ENCODE data around the gene C1QTNF9B. TPM values are rescaled to one million over a fixed set of nuclear protein-coding genes. Genes with fewer than 3 reads are reported as not detected.
"Not testable (repeated sequence)": the region's sequence is repeated elsewhere in the genome, so short reads cannot be mapped to it uniquely, and the experiment has no call there.

The C1QTNF9B gene
- total RNA-seq, 2 donors from 2014 or later: not detected

DNA sequence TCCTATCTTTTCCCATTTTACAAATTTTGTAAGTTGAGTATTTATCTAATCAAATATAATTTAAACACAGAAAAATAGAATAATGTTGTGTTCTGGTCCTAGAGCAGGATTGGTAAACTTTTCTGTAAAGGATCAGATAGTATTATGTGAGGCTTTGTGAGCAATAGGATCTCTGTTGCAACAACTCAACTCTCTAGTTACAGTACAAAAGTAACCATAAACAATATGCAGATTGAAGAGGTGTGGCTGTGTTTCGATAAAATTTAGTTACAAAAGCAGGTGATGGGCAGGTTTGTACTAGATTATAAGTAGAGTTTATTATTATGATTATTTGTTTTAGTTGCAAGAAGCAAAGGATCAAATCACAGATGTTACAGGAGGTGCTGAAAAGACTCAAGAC, 15.2 kb upstream of the C1QTNF9B start:
- ATAC-seq (no peak), DNase-seq (ENCODE audit: low spot score) (no peak)
- no peaks in the 10 kb centered on the region for H3K9me3 Mint-ChIP-seq
- no peaks in the 10 kb centered on the region for H3K4me1 Mint-ChIP-seq (ENCODE audit: low read depth in 2 of 2)
- no peaks in the 10 kb centered on the region for H3K36me3 Mint-ChIP-seq
- H3K27me3 Mint-ChIP-seq: peaks cover 20 to 33% of the 10 kb centered on the region in 2 donors
- no peak overlapping the region for H3K4me3 Mint-ChIP-seq
- H3K27ac Mint-ChIP-seq: no peak overlapping the region

DNA sequence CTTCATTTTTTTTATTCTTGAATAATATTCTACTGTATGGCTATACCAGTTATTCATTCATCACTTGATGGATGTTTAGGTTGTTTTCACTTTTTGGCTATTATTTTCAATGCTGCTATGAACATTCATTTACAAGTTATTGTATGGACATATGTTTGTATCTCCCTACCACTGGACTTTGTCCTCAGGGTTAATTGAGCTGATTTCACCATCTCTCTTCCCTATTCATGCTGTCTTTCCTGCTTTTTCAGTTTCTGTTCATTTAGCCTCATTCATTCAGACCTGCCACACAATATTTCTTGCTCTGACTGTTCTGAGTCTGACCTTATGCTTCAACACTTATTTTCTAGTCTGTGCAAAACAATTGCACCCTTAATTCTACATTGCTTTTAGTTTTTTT, 12.3 kb upstream of the C1QTNF9B start:
- H3K9me3 Mint-ChIP-seq: no peaks in the 10 kb centered on the region
- DNase-seq (ENCODE audit: low spot score) (no peak), ATAC-seq (no peak)
- peaks cover 0 to under 1% of the 10 kb centered on the region in 2 donors for H3K4me1 Mint-ChIP-seq (ENCODE audit: low read depth in 2 of 2)
- H3K4me3 Mint-ChIP-seq: no peak overlapping the region
- peaks cover 20 to 30% of the 10 kb centered on the region in 2 donors for H3K27me3 Mint-ChIP-seq
- no peak overlapping the region for H3K27ac Mint-ChIP-seq
- no peaks in the 10 kb centered on the region for H3K36me3 Mint-ChIP-seq

DNA sequence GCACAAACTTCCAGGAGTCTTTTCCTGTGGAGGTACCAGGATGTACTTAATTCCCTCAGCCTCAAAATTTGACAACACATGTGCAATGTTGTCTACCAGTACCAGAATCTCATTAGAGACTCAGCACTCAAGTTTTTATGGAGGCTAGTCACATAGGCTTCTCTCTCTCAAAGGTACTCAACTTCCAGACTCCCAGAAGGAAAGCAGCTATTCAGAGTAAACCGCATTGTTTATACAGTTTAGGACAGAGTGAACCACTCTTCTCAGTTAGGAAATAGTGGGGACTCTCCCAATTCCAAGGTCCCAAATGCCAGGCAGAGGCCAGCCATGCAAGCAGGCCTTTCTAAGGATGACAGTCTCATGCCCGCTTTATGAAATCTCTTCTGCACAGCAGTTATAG, 8.5 kb upstream of the C1QTNF9B start:
- H3K4me3 Mint-ChIP-seq: no peak overlapping the region
- ATAC-seq (no peak), DNase-seq (ENCODE audit: low spot score) (no peak)
- H3K27me3 Mint-ChIP-seq: peaks cover 24 to 29% of the 10 kb centered on the region in 2 donors
- peaks cover 0 to 3% of the 10 kb centered on the region in 2 donors for H3K4me1 Mint-ChIP-seq (ENCODE audit: low read depth in 2 of 2)
- no peaks in the 10 kb centered on the region for H3K9me3 Mint-ChIP-seq
- no peaks in the 10 kb centered on the region for H3K36me3 Mint-ChIP-seq
- H3K27ac Mint-ChIP-seq: no peak overlapping the region

DNA sequence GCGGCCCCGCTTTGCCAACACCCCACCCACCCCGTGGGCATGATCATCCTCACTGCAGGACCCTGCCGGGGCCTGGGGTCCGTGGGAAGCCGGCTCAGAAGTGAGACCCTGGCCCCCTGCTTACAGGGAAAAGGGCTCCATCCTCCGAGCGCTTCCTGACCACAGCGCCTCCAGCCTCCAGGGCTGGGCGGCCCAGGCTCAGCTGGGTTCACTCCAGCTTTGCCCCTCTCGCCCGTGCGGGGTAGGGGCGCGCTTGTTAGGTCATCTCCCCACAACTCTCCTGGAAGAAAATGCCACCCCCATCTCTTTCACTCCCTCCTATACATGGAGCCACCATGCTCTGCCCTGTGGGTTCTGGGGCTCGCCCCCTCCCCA, 6.6 kb upstream of the C1QTNF9B start:
- no peak overlapping the region for H3K27ac Mint-ChIP-seq
- DNase-seq (ENCODE audit: low spot score): no peak
- H3K27me3 Mint-ChIP-seq: peaks cover 27 to 29% of the 10 kb centered on the region in 2 donors
- no peaks in the 10 kb centered on the region for H3K9me3 Mint-ChIP-seq
- H3K4me3 Mint-ChIP-seq: no peak overlapping the region
- H3K36me3 Mint-ChIP-seq: no peaks in the 10 kb centered on the region
- no peak for ATAC-seq
- H3K4me1 Mint-ChIP-seq (ENCODE audit: low read depth in 2 of 2): peaks cover 0 to 3% of the 10 kb centered on the region in 2 donors

DNA sequence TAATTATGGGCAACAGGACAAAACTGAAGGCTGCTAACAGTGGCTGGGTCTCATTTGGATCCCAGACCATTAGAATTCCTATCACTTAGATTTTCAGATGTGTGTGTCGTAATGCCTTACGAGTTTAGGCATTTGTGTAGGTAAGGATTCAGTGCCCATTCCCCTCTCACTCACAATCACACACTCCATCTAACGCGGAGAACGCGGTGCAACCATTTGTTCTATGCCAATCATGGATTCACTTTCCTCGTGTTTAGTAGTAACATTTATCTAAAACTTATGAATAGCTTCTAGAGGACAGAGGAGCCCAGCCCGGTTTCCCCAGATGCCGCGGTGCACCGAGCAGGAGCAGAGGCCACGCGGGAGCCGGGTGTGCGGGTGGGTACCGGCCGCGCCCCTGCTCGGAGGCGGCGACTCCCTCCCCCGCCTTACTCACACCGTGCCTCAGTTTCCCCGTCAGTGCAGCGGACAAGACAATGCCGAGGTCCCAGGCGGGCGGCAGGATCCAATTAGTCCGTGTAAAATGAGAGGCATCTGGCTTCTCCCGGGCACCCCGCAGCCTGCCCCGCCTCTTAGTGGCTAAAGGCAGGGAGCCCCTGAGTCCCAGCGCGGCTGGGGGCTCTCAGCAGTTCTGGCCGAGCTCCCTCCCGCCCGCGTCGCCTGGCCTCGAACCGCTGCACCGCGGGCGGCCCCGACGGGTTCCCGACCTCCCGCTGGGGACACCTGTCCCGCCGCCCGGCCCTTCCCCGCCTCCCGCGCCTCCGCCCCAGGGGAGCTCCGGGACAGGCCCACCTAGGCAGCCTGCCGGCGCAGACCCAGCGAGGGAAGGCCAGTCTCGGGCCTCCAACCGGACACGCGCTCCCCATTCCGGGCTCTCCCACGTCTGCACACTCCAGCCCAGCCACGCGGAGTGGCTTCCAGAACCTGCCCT, 5.9 kb upstream of the C1QTNF9B start:
- ATAC-seq: peak in 1 of 2 donors; percentile 65
- Mint-ChIP-seq H3K27ac (no peak overlapping the region), H3K4me1 (ENCODE audit: low read depth in 2 of 2) (peaks cover 0 to 3% of the 10 kb centered on the region in 2 donors), H3K27me3 (peaks cover 27 to 29% of the 10 kb centered on the region in 2 donors), H3K4me3 (no peak overlapping the region), H3K36me3 (no peaks in the 10 kb centered on the region), H3K9me3 (no peaks in the 10 kb centered on the region)
- no peak for DNase-seq (ENCODE audit: low spot score)

DNA sequence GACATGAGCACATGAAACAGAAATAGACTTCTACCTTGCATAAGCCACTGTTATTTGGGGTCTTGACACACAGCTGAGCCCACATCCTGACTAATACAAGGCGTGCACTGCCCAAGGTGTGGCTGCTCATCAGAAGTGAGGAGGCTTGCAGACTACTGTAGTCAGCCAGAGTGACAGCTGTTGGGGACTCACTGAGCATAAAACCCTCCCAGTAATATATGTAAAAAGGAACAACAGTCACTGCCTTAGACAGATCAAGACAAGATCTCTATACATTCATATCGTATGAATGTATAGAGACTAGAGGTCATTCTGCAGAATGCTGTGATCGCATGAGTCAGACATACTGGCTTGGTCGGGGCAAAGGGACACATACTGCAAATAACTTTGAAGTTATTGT, 4.1 kb upstream of the C1QTNF9B start:
- ATAC-seq (peak; percentile 13 to 57), DNase-seq (ENCODE audit: low spot score) (no peak)
- no peak overlapping the region for H3K27ac Mint-ChIP-seq
- H3K4me3 Mint-ChIP-seq: no peak overlapping the region
- peaks cover 23 to 26% of the 10 kb centered on the region in 2 donors for H3K27me3 Mint-ChIP-seq
- H3K9me3 Mint-ChIP-seq: no peaks in the 10 kb centered on the region
- H3K4me1 Mint-ChIP-seq (ENCODE audit: low read depth in 2 of 2): peaks cover 0 to 3% of the 10 kb centered on the region in 2 donors
- H3K36me3 Mint-ChIP-seq: no peaks in the 10 kb centered on the region

DNA sequence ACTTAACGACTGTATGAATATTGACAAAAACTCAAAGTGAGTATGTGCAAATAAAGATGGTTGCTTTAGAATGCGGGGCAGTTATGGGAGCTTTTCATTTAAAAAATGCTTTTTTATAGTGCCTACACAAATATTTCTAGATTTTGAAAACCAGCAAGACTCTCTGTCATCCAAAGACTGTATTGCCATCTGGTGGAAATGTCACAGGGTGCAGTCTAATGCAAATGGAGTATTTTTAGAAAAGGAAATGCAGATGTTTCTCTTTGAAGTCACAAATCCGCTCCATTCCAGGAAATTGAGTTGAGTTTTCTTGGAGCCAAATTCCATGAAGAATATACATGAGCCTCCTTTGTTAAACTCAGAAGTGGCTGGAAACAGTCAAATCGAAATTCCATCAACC, 2.3 kb upstream of the C1QTNF9B start:
- Mint-ChIP-seq H3K27ac (no peak overlapping the region), H3K4me1 (ENCODE audit: low read depth in 2 of 2) (peaks cover 0 to 2% of the 10 kb centered on the region in 2 donors), H3K36me3 (no peaks in the 10 kb centered on the region), H3K4me3 (no peak overlapping the region), H3K9me3 (no peaks in the 10 kb centered on the region), H3K27me3 (peaks cover 22 to 25% of the 10 kb centered on the region in 2 donors)
- DNase-seq (ENCODE audit: low spot score) (no peak), ATAC-seq (peak in 1 of 2 donors; percentile 37)

DNA sequence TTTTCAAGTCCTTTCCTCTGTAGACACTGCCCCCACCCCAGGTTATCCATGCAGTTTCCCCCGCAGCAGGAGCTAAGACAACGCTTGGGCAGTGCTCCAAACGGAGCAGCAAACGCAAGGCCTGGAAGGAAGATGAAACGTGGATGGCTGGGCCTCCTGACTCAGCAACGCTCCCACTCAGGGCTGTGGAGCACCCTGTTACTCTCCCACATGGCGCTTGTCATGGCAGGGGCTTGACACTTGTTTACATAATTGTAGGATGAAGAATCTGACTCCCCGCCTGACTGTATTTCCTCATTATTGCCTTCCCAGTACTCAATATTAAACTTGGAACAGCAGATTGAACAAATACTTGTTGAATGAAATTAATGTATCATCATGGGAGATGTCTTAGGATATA, 799 bp upstream of the C1QTNF9B start:
- no peak for DNase-seq (ENCODE audit: low spot score)
- Mint-ChIP-seq H3K27ac (no peak overlapping the region), H3K4me1 (ENCODE audit: low read depth in 2 of 2) (no peaks in the 10 kb centered on the region), H3K9me3 (no peaks in the 10 kb centered on the region), H3K36me3 (no peaks in the 10 kb centered on the region), H3K27me3 (peaks cover 16 to 22% of the 10 kb centered on the region in 2 donors), H3K4me3 (no peak overlapping the region)
- no peak for ATAC-seq

DNA sequence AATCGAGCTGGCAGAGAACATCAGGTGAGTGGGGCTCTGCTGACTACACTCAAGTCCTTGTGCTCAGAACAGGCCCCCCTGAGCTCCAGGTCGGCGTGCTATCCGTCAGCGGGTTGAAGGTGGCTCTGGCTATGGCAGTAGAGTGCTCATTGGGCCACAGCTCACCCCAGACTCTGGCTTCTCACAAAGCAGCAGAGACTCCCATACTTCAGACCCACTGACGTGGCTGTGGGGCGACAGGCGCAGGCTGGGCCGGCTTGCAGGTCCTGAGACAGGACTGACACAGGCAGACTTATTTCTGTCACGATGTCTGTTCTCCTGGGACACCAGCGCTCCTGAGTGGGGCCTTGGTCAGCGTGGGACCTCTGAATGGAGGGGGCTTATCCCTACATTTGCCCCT, 2.6 kb downstream of the C1QTNF9B start:
- not testable (repeated sequence) for DNase-seq (ENCODE audit: low spot score); H3K36me3 Mint-ChIP-seq; ATAC-seq; H3K9me3 Mint-ChIP-seq; H3K27me3 Mint-ChIP-seq; H3K27ac Mint-ChIP-seq; H3K4me1 Mint-ChIP-seq (ENCODE audit: low read depth in 2 of 2); H3K4me3 Mint-ChIP-seq

DNA sequence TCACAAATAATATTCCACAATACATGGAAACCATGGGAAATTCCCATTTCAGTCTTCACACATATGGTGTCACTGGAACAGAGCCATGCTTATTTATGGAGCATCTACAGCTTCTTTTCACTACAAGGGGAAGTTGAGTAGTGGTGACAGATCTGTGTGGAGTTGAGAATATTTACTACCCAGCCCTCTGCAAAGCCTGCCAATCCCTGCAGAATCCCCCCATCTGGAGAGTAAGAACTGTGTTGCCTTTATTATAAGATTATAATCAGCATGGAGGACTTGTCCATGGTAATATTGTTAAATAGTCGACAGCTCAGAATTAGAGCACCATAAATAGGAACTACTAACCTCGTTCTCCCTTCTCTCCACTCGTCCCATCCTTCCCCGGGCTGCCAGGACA, 3.5 kb downstream of the C1QTNF9B start:
- not testable (repeated sequence) for DNase-seq (ENCODE audit: low spot score); H3K27ac Mint-ChIP-seq; H3K9me3 Mint-ChIP-seq; H3K27me3 Mint-ChIP-seq; ATAC-seq; H3K36me3 Mint-ChIP-seq; H3K4me3 Mint-ChIP-seq
- peaks cover 10 to 12% of the 10 kb centered on the region in 2 donors for H3K4me1 Mint-ChIP-seq (ENCODE audit: low read depth in 2 of 2)

DNA sequence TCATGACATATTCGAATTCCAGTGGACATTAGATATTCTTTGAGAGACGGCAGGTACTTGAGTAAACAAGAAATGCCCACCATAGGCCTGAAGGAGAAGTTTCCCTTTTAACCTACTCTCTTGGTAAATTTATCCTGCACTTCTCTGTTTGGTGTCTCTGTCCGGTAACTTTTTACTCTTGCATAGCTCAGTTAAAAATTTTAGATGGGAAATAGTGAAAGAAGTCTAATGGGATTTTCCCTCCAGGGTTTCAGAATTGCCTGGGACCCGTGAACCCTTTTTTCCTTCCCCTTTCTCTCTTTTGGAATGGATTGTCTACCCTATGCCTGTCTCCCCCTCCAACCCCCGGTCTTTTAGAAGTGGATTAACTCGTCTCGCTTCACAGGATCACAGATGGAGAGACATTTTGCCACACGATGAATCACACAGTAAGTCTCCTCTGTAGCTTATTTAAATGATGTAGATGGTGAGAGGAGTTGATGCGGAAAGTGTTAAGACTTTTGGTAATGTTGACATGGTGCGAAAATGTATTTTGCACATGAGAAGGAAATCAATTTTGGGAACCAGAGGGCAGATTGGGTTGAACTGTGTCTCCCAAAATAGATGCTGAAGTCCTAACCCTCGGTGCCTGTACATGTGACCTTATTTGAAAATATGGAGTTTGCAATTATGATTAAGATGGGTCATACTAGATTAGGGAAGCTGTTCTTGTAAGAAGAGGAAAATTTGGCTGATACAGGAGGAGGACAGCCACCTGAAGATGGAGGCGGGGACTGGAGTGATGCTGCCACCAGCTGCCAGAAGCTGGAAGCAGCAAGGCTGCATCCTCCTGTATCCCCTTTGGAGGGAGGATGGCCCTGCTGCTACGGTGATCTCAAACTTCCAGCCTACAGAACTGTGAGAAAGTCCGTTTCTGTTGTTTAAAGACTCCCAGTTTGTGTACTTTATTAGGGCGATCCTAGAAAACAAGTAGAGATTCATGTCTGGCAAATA, 7.4 kb downstream of the C1QTNF9B start:
- DNase-seq (ENCODE audit: low spot score): no peak
- peaks cover 0 to 5% of the 10 kb centered on the region in 2 donors for H3K27me3 Mint-ChIP-seq
- H3K4me3 Mint-ChIP-seq: peak overlapping the region; percentile 91
- ATAC-seq: no peak
- H3K36me3 Mint-ChIP-seq: no peaks in the 10 kb centered on the region
- H3K27ac Mint-ChIP-seq: peak overlapping the region; percentile 66 to 87
- peaks cover 18 to 19% of the 10 kb centered on the region in 2 donors for H3K4me1 Mint-ChIP-seq (ENCODE audit: low read depth in 2 of 2)
- no peaks in the 10 kb centered on the region for H3K9me3 Mint-ChIP-seq

DNA sequence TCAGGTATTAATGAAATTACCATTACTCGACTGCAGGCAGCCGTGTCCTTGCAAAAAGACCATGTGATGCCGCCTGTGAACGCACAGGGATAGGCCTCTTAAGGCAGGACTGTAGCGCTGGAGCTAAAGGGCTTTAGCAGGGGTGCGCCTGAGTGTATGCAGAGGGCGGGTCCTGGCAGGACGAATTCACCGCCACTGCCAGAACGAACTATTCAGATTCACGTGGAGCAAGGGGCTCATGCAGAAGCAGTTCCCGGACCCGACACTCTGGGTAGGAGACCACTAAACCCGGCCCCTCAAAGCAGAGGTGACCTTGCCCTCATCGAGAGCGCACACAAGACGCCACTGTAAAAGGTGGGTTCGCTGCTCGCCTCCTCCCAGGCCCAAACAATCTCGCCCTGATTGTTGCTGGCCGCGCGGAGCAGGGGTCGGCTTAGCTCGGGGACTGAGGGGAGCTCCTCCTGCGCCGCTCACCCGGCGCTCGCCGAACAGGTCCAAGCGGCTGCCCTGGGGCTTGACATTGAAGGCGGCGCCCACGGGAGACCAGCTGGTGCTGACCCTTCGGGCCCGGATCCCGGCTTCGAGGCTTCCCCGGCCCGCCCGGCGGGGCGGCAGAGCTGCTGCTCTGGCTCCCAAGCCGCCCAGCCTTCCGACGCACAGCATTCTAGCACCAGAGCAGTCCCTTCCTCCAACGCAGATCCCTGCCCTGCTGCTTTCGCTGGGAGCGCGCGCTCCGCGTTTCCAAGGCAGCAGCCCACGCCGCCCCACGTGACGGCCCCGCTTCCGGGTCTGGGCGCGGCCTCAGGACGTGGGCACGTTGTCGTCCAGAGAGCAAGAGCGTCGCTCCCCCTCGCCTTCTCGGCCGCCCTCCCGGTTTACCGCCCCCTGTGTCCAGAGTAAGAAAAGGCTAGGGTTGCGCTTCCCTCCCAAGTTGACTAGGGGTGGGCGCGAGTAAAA, 8.4 kb downstream of the C1QTNF9B start, which contains the start of gene MIPEP:
MIPEP (minus strand) TSS at position 743 of the 957 bp plus-strand sequence; CDS start at position 663, 80 bp downstream.
- H3K4me1 Mint-ChIP-seq (ENCODE audit: low read depth in 2 of 2): peaks cover 18 to 19% of the 10 kb centered on the region in 2 donors
- H3K4me3 Mint-ChIP-seq: peak within 1 kb of the TSS; percentile 91
- H3K36me3 Mint-ChIP-seq: no peaks in the 10 kb centered on the region
- no peaks in the 10 kb centered on the region for H3K9me3 Mint-ChIP-seq
- peak within 1 kb of the TSS; percentile 66 to 87 for H3K27ac Mint-ChIP-seq
- ATAC-seq (peak; percentile 99), DNase-seq (ENCODE audit: low spot score) (peak; percentile 95)
- peaks cover 0 to 5% of the 10 kb centered on the region in 2 donors for H3K27me3 Mint-ChIP-seq

DNA sequence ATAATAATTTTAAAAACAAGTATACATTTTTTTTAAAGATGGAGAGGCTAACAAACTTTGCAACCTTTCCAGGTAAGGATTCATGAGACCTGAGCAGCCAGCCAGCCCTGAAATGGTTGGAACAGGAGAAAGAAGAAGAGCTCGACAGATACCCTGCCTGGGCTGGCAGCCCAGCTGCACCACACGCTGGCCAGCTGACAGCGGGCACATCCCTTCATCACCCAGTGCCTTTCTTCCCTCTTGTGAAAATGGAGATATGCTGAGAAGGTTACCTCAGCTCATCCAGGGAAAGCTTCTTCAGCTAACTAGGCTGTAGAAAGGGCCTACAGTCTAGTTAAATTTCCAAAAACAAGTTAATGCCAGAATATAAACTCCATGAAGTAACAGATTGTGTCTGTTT, 12.9 kb downstream of the C1QTNF9B start:
- not testable (repeated sequence) for DNase-seq (ENCODE audit: low spot score); H3K4me1 Mint-ChIP-seq (ENCODE audit: low read depth in 2 of 2); H3K4me3 Mint-ChIP-seq; ATAC-seq; H3K36me3 Mint-ChIP-seq; H3K27me3 Mint-ChIP-seq; H3K9me3 Mint-ChIP-seq; H3K27ac Mint-ChIP-seq

Measured in natural killer cell treated with Interleukin-12 subunit alpha and Interleukin-12 subunit beta and Interleukin-15 and Interleukin-18, amount 100 ng/mL, for 72 hours (primary cell).